HG03457 (cell line): ENCODE data around the gene EFCAB8.

ENCODE experiments used
- ATAC-seq: cut with Tn5 transposase; IDR thresholded peaks from one replicate; pipeline ENCODE4 v1.9.1; 2021; ENCODE audit warnings: moderate number of reproducible peaks; ENCODE audit not compliant: unreplicated experiment

The EFCAB8 gene

DNA sequence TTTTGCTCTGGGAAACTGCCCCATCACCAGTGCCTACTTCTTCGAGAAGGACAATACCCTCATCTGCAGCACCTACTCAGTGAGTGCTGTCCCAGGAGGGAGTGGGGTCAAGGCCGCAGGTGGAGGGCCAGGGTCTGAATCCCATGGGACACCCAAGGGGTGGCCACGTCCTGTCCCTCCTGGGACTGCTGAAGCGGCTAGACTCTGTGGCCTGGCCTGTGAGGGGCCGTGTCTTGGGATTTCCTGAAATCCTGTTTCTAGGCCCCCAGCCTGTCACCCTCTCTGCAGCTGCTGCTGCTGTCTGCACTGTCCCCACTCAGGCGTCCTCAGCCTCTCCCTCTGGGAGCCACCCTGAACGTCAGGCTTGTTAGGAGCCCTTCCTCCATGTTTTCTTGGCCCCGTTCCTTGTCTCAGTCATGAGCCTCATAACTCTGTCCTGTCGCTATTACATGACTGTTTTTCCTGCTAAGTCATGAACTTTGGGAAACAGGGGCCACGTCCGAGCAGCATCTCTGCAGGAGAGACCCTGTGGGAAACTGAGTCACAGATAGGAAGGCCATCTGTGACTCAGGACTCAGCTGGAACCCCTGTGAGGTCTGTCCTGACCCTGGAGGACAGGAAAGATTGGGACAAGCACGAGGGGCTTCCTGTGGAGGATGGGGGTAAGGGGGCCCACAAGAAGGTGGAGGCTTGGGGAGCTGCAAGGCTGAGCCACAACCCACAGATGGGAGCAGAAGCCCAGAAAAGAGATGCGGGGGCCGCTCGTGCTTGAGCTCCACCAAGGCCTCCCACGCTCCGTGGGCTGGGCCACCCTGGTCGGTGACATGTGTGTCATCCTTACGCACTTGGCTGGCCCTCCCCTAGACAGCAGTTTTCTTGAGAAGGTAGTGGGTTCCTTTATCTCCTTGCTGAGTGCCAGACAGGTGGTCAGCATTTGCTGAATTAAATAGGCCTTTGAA is 49.9 kb downstream of the EFCAB8 start:
- no peak for ATAC-seq

DNA sequence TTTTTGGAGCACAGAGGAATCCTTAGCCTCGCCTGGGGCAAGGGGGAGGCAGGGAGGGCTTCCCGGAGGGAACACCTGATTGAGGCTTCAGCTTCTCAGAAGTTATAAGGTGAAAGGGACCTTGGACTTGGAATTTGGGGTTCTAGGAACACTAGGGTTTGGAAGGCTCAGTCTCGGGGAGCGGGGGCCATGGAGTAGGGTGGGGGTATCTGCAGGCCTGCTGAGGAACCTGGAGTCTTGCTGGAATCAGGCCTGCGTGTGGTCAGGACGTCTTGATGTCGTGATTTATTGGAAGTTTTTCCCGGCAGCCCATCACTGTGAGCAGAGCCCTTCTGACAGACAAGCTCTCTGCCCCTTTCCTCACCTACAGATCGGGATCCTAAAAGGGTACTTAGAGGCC is 50.7 kb downstream of the EFCAB8 start:
- ATAC-seq: no peak

DNA sequence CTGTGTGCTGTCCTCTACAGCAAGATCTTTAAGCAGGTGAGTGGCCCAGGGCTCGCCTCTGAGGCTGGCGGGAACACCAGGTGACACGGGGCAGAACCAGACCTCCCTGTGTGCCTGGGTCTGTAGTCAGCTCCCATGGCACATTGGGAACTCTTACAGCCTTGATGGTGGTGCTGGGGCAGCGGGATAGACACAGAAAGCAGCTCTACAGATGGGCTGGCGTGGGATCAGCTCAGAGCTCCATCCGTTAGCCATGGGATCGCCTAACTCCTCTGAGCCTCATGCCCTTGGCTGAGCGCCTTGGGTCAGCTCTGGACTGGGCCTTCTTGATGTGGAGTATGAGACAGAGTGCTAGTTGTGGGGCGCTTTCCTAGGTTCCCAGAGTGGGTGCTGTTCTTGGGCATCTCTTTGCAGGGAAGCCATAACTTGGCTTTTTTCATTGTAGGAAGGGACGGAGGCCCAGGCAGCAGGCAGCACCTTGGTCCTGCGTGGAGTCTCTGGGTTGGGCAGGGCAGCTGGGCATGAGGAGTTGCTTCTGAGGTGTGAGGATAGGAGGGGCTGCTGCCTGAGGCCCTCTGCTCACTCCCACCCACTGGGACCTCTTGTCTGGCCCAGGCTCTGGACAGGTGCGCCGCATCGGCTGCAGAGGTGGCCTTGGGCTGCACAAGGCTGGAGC is 51.3 kb downstream of the EFCAB8 start:
- ATAC-seq: no peak

GRCh38 chr20:32911355-32911754 is 52.6 kb downstream of the EFCAB8 start:
- ATAC-seq: no peak

DNA sequence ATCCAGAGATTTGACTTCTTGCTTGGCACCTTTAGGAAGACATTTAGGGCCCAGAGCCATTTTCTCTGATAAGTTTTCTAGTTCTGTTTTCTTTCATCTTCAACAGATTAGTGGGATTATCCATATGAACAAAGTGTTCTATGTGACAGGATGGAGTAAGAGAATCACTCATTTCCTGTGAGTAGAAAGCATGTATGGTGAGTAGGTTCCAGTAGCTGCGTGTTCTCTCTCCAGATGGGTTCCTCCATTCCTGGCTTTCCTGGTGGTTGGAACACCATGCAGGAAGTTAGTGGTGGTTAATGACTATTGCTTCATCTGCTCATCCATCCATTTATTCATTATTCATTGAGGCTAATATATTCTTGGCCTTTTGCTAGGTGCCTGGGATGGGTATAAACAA is 54.0 kb downstream of the EFCAB8 start:
- no peak for ATAC-seq

GRCh38 chr20:32914031-32914430 is 55.3 kb downstream of the EFCAB8 start:
- ATAC-seq: no peak

DNA sequence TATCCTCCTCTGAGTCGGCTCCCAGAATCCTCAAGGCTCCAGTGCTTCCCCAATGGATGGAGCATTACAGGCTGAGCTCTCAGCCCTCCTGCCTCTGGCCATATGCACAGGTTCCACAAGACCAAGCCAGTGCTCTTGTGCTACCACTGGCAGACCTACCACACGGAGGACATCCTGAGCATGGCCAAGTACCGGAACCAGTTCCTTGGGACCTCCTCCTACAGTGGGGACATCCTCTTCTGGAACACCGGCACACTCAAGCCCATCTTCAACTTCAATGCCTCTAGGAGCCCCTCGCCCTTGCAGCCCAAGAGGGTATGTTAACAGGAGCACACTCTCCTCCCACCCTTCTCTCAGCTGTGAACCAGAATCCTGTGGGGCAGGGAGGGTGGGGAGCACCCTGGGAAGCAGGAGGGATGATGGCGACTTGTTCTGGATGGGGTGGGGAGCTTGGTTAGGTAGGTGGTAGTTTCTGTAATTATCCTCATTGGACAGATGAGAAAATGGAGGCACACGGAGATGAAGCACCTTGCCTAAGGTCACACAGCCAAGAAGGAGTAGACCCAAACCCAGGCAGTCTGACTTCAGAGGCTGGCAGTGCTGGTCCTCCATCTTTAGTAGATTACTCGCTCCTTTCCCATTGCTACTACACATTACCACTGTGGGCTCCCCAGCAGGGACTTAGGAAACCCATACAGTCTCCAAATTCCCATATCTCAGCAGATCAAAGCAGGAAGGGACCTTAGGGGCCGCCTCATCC is 58.6 kb downstream of the EFCAB8 start:
- ATAC-seq: no peak

GRCh38 chr20:32918296-32918695 is 59.6 kb downstream of the EFCAB8 start:
- ATAC-seq: no peak

DNA sequence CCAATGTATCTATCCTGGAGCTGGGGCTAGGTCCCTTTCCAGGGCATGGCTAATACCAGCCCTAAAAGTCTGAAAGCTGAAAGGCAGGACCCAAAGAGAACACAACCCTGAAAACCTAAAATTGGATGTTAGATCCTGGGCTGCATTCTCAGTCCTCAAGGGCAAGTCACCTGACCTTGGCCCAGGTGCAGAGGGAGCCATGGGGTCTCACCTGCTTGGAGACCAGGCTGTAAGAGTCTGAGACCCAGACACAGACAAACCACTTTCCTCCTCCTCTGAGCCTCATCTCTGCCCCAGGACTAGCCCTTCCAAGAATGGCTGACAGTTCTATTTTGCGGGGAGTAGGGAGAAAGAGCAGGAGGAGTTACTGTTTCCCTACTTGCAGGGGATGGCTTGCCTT is 60.0 kb downstream of the EFCAB8 start:
- no peak for ATAC-seq

DNA sequence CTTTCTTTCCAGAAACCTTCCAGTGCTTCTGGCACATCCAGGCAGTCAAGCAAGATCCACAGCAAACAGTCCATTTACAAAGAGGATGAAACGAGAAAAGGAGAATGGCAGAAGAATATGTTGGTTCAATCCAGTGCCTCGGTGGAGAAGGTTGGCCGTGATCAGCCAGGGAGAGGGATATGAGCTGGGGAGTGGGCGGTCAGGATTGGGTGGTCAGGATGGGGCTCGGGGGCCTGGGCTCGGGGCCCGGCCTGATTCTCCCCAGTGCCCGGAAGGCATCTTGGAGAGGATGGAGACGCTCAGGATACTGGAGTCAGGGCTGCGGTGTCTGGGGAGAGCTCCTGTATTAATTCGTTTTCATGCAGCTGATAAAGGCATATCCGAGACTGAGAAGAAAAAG is 61.3 kb downstream of the EFCAB8 start:
- no peak for ATAC-seq

DNA sequence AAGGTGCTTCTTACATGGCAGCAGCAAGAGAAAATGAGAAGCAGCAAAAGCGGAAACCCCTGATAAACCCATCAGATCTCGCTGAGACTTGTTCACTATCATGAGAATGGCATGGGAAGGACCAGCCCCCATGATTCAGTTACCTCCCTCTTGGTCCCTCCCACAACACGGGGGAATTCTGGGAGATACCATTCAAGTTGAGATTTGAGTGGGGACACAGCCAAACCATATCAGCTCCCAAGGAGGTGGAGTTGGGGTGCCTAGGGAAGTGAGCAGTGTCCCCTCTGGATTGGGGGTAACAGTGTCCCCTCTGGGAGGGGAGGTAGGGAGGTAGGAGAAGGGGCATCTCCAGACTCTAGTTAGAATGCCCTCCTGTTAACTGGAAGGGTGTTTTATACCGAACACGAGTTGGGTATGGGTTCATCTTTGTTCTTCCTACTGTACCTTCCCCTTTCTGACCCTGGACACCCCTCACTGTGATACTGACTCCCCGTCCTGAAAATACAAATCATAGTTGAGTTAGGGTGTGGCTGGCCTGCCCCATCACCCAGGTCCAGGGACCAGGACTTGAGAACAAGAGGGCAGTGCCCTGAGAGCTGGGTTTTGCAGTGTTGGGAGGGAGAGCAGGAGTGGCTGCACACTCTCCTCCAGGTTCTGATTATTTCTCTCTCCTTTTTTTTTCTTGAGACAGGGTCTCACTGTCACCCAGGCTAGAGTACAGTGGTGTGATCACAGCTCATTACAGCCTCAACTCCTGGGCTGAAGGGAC is 62.0 kb downstream of the EFCAB8 start:
- ATAC-seq: no peak

DNA sequence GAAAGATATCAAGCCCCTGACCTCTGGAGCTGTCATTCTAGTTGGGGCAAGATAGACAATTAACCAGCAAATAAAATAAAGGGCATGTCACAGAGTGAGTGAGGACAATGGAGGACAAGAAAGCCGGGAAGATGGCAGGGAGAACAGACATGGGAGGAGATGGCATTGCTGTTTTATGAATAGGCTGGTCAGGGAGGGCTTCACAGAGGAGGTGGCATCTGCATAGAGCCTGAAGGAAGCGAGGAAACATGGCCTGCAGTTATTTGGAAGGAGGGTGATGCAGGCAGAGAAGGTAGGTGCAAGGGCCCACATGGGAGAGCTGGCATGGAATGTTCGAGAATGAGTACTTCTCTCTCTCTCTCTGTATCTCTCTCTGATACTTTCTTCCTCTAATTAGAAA is 63.7 kb downstream of the EFCAB8 start:
- no peak for ATAC-seq

DNA sequence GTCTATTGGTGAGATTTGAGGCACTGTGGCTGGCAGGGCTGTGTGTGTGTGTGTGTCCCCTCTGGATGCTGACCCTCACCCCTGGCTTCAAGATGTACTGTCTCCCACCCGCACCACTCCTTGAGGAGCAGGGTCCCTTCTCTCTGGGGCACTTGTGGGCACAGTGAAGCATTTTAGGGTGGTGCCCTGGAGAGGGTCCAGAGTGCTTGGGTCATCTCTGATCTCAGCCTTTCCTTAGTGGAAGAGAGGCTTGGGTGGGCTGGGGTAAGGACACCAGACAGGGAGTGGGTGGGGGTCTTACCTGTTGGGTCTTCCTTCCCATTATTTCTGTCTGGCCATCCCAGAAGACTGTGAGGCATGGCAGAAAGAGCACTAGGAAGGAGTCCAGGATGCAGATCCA is 66.1 kb downstream of the EFCAB8 start:
- ATAC-seq: no peak

DNA sequence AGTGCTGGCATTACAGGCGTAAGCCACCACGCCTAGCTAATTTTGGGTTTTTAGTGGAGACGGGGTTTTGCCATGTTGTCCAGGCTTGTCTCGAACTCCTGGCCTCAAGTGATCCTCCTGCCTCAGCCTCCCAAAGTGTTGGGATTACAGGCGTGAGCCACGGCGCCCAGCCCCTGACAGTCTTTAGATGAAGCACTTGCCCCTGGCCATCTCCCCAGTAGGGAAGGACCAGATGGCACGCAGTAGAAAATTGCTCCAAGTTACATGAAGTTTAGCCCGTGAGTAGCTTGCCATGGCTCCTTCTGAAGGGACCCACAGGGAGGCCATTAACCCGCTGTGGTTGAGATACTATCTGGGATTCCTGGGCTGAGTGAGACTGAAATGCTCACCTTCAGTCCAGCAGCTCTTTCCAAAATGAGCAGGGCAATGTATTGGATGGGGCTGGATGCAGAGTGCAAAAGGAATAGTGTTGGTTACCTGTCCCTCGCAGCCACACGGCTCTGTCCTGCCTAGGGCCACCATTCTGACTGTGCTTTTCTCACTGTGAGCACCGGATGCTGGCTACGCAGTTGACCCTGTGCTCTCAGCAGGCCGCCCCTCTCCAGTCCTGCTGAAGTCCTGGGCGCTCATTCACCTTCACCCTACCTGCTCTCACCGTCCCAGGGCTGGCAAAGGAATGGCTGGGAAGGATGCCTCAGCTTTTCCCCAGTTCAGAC is 66.9 kb downstream of the EFCAB8 start:
- no peak for ATAC-seq

DNA sequence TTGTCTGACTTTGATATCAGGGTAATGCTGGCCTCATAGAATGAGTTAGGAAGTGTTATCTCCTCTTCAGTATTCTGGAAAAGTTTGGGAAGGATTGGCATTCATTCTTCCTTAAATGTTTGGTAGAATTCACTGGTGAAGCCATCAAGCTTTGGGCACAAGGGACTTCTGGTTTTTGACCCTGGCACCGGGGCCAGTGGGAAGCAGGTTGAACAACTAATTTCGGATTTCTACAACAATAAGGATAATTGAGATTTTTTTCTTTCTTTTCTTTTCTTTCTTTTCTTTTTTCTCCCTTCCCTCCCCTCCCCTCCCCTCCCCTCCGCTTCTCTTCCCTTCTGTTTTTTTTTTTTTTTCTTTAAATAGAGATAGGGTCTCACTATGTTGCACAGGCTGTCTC is 70.4 kb downstream of the EFCAB8 start:
- ATAC-seq: no peak

- ATAC-seq: no peak
Measured at GRCh38 chr20:32930181-32930580, 71.5 kb downstream of the EFCAB8 start.

- no peak for ATAC-seq
Measured at GRCh38 chr20:32930701-32931100, 72.0 kb downstream of the EFCAB8 start.

GRCh38 chr20:32934580-32934979 is 75.9 kb downstream of the EFCAB8 start:
- no peak for ATAC-seq

GRCh38 chr20:32941155-32941885 is 82.6 kb downstream of the EFCAB8 start:
- ATAC-seq: no peak
